Measurements from ENCODE around the gene POLR3B.

The POLR3B gene

GRCh38 chr12:106327309-106327869 lies 30.2 kb upstream of the POLR3B start:
- H3K4me1 ChIP-seq (ENCODE audit: insufficient read depth, low read length), result peaks cover 9% of the 10 kb centered on the region
- peaks cover 3% of the 10 kb centered on the region; the same call in 1 of the 2 replicates for H3K9me3 ChIP-seq (ENCODE audit: insufficient read depth, low read depth, low read length)
- H3K27me3 ChIP-seq (ENCODE audit: insufficient read depth, low read length), result peaks cover 11% of the 10 kb centered on the region
- no peak overlapping the region for H3K4me3 ChIP-seq (ENCODE audit: low read length)
- no peak overlapping the region for H3K9ac ChIP-seq (ENCODE audit: low read depth, low read length)
- H3K36me3 ChIP-seq (ENCODE audit: insufficient read depth, low read depth, low read length), result no peaks in the 10 kb centered on the region
- no peak overlapping the region for H3K27ac ChIP-seq (ENCODE audit: low read length)

- Histone ChIP-seq H3K4me1 (ENCODE audit: insufficient read depth, low read length) (peaks cover 9% of the 10 kb centered on the region), H3K9me3 (ENCODE audit: insufficient read depth, low read depth, low read length) (peaks cover 9% of the 10 kb centered on the region; the same call in 1 of the 2 replicates), H3K27me3 (ENCODE audit: insufficient read depth, low read length) (peaks cover 11% of the 10 kb centered on the region), H3K9ac (ENCODE audit: low read depth, low read length) (no peak overlapping the region), H3K27ac (ENCODE audit: low read length) (no peak overlapping the region), H3K4me3 (ENCODE audit: low read length) (no peak overlapping the region), H3K36me3 (ENCODE audit: insufficient read depth, low read depth, low read length) (no peaks in the 10 kb centered on the region)
These were observed 28.8 kb upstream of the POLR3B start for GRCh38 chr12:106328735-106329134.

GRCh38 chr12:106329231-106329982 lies 28.1 kb upstream of the POLR3B start:
- H3K36me3 ChIP-seq (ENCODE audit: insufficient read depth, low read depth, low read length), result no peaks in the 10 kb centered on the region
- H3K27me3 ChIP-seq (ENCODE audit: insufficient read depth, low read length), result peaks cover 11% of the 10 kb centered on the region
- no peak overlapping the region for H3K9ac ChIP-seq (ENCODE audit: low read depth, low read length)

DNA sequence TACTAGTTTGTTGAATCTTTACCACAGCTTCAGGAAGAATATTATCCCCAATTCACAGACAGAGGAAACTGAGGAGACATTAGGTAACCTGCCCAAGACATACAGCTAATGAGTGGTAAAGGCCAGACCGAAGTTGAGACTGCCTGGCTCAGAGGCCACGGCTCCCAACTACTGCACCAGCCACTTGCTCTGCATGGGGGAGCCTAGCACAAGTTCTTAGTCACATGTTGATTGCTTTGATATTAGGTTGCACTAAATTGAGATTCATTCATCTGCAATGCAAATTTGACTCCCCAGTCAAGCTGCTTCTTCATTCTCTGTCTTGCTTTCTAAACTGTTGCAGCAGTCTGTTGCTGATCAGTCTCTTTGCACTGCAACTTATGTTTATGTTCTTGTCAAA lies 25.9 kb upstream of the POLR3B start:
- Histone ChIP-seq H3K4me3 (ENCODE audit: low read length) (no peak overlapping the region), H3K9ac (ENCODE audit: low read depth, low read length) (no peak overlapping the region), H3K9me3 (ENCODE audit: insufficient read depth, low read depth, low read length) (peaks cover 9% of the 10 kb centered on the region; the same call in 1 of the 2 replicates), H3K4me1 (ENCODE audit: insufficient read depth, low read length) (peaks cover 9% of the 10 kb centered on the region), H3K36me3 (ENCODE audit: insufficient read depth, low read depth, low read length) (no peaks in the 10 kb centered on the region), H3K27ac (ENCODE audit: low read length) (no peak overlapping the region), H3K27me3 (ENCODE audit: insufficient read depth, low read length) (peaks cover 2% of the 10 kb centered on the region)

More at GRCh38 chr12:106329231-106329982, 28.1 kb upstream of the POLR3B start:
- H3K27ac ChIP-seq (ENCODE audit: low read length), result no peak overlapping the region
- no peak overlapping the region for H3K4me3 ChIP-seq (ENCODE audit: low read length)
- peaks cover 9% of the 10 kb centered on the region for H3K4me1 ChIP-seq (ENCODE audit: insufficient read depth, low read length)
- peaks cover 9% of the 10 kb centered on the region; the same call in 1 of the 2 replicates for H3K9me3 ChIP-seq (ENCODE audit: insufficient read depth, low read depth, low read length)

DNA sequence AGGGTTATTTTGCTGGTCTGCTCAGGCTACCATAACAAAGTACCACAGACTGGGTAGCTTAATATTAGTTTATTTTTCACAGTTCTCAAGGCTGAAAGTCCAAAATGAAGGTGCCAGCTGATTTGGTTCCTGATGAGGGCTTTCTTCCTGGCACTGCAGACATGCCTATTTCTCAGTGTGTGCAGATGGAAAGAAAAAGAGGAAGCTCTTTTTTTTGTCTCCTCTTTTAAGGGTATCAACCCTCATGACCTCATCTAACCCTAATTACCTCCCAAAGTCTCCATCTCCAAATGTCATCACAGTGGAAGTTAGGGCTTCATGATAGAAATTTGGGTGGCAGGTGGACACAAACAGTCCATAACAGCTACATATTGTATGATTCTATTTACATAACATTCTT lies 25.0 kb upstream of the POLR3B start:
- no peak overlapping the region for H3K4me3 ChIP-seq (ENCODE audit: low read length)
- H3K9me3 ChIP-seq (ENCODE audit: insufficient read depth, low read depth, low read length), result peaks cover 9% of the 10 kb centered on the region; the same call in 1 of the 2 replicates
- H3K36me3 ChIP-seq (ENCODE audit: insufficient read depth, low read depth, low read length), result no peaks in the 10 kb centered on the region
- no peaks in the 10 kb centered on the region for H3K27me3 ChIP-seq (ENCODE audit: insufficient read depth, low read length)
- no peak overlapping the region for H3K9ac ChIP-seq (ENCODE audit: low read depth, low read length)
- peaks cover 9% of the 10 kb centered on the region for H3K4me1 ChIP-seq (ENCODE audit: insufficient read depth, low read length)
- H3K27ac ChIP-seq (ENCODE audit: low read length), result no peak overlapping the region

GRCh38 chr12:106333010-106333409 lies 24.5 kb upstream of the POLR3B start:
- H3K9me3 ChIP-seq (ENCODE audit: insufficient read depth, low read depth, low read length), result peaks cover 9% of the 10 kb centered on the region; the same call in 1 of the 2 replicates
- no peak overlapping the region for H3K27ac ChIP-seq (ENCODE audit: low read length)
- no peak overlapping the region for H3K4me3 ChIP-seq (ENCODE audit: low read length)
- H3K36me3 ChIP-seq (ENCODE audit: insufficient read depth, low read depth, low read length), result no peaks in the 10 kb centered on the region
- H3K9ac ChIP-seq (ENCODE audit: low read depth, low read length), result no peak overlapping the region
- H3K27me3 ChIP-seq (ENCODE audit: insufficient read depth, low read length), result no peaks in the 10 kb centered on the region
- H3K4me1 ChIP-seq (ENCODE audit: insufficient read depth, low read length), result peaks cover 9% of the 10 kb centered on the region

- Histone ChIP-seq H3K4me3 (ENCODE audit: low read length) (no peak overlapping the region), H3K27me3 (ENCODE audit: insufficient read depth, low read length) (no peaks in the 10 kb centered on the region), H3K36me3 (ENCODE audit: insufficient read depth, low read depth, low read length) (no peaks in the 10 kb centered on the region), H3K9me3 (ENCODE audit: insufficient read depth, low read depth, low read length) (peaks cover 9% of the 10 kb centered on the region; the same call in 1 of the 2 replicates), H3K4me1 (ENCODE audit: insufficient read depth, low read length) (peaks cover 9% of the 10 kb centered on the region), H3K9ac (ENCODE audit: low read depth, low read length) (no peak overlapping the region), H3K27ac (ENCODE audit: low read length) (no peak overlapping the region)
These were observed 23.8 kb upstream of the POLR3B start for GRCh38 chr12:106333756-106334155.

GRCh38 chr12:106341086-106341877 lies 16.3 kb upstream of the POLR3B start:
- Histone ChIP-seq H3K4me1 (ENCODE audit: insufficient read depth, low read length) (no peaks in the 10 kb centered on the region), H3K9me3 (ENCODE audit: insufficient read depth, low read depth, low read length) (no peaks in the 10 kb centered on the region), H3K9ac (ENCODE audit: low read depth, low read length) (no peak overlapping the region), H3K27me3 (ENCODE audit: insufficient read depth, low read length) (no peaks in the 10 kb centered on the region), H3K27ac (ENCODE audit: low read length) (no peak overlapping the region), H3K4me3 (ENCODE audit: low read length) (no peak overlapping the region), H3K36me3 (ENCODE audit: insufficient read depth, low read depth, low read length) (no peaks in the 10 kb centered on the region)

- Histone ChIP-seq H3K9ac (ENCODE audit: low read depth, low read length) (no peak overlapping the region), H3K9me3 (ENCODE audit: insufficient read depth, low read depth, low read length) (no peaks in the 10 kb centered on the region), H3K4me1 (ENCODE audit: insufficient read depth, low read length) (no peaks in the 10 kb centered on the region), H3K36me3 (ENCODE audit: insufficient read depth, low read depth, low read length) (no peaks in the 10 kb centered on the region), H3K4me3 (ENCODE audit: low read length) (no peak overlapping the region), H3K27ac (ENCODE audit: low read length) (no peak overlapping the region), H3K27me3 (ENCODE audit: insufficient read depth, low read length) (no peaks in the 10 kb centered on the region)
These were observed 14.9 kb upstream of the POLR3B start for GRCh38 chr12:106342397-106343213.

DNA sequence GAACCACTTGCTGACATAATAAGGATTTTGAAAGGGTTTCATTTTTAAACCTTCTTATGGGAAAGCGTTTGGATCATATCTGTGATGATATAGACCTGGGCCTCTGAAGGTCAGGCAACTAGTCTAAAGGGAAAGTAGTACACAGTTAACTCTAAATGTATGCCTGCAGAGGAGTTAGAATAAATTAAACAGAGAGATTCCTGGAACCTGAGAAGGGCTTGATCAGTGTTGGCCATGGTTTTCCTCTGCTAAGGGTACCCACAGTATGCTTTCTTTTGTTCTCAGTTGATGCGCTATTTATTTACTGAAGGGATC lies 14.4 kb upstream of the POLR3B start:
- Histone ChIP-seq H3K9ac (ENCODE audit: low read depth, low read length) (no peak overlapping the region), H3K9me3 (ENCODE audit: insufficient read depth, low read depth, low read length) (no peaks in the 10 kb centered on the region), H3K27ac (ENCODE audit: low read length) (no peak overlapping the region), H3K27me3 (ENCODE audit: insufficient read depth, low read length) (no peaks in the 10 kb centered on the region), H3K36me3 (ENCODE audit: insufficient read depth, low read depth, low read length) (no peaks in the 10 kb centered on the region), H3K4me1 (ENCODE audit: insufficient read depth, low read length) (no peaks in the 10 kb centered on the region), H3K4me3 (ENCODE audit: low read length) (no peak overlapping the region)

- H3K4me1 ChIP-seq (ENCODE audit: insufficient read depth, low read length), result no peaks in the 10 kb centered on the region
- H3K36me3 ChIP-seq (ENCODE audit: insufficient read depth, low read depth, low read length), result no peaks in the 10 kb centered on the region
- H3K9me3 ChIP-seq (ENCODE audit: insufficient read depth, low read depth, low read length), result no peaks in the 10 kb centered on the region
- H3K4me3 ChIP-seq (ENCODE audit: low read length), result no peak overlapping the region
- H3K27ac ChIP-seq (ENCODE audit: low read length), result no peak overlapping the region
- H3K9ac ChIP-seq (ENCODE audit: low read depth, low read length), result no peak overlapping the region
- no peaks in the 10 kb centered on the region for H3K27me3 ChIP-seq (ENCODE audit: insufficient read depth, low read length)
These were observed 13.4 kb upstream of the POLR3B start for GRCh38 chr12:106344131-106344530.

Measured in iPS-20b (cell line).